Measurements from ENCODE around the gene GPR17. TPM values are rescaled to one million over a fixed set of nuclear protein-coding genes. Genes with fewer than 3 reads are reported as not detected.

The GPR17 gene
- total RNA-seq, 2 experiments from 2014 or later, result not detected

DNA sequence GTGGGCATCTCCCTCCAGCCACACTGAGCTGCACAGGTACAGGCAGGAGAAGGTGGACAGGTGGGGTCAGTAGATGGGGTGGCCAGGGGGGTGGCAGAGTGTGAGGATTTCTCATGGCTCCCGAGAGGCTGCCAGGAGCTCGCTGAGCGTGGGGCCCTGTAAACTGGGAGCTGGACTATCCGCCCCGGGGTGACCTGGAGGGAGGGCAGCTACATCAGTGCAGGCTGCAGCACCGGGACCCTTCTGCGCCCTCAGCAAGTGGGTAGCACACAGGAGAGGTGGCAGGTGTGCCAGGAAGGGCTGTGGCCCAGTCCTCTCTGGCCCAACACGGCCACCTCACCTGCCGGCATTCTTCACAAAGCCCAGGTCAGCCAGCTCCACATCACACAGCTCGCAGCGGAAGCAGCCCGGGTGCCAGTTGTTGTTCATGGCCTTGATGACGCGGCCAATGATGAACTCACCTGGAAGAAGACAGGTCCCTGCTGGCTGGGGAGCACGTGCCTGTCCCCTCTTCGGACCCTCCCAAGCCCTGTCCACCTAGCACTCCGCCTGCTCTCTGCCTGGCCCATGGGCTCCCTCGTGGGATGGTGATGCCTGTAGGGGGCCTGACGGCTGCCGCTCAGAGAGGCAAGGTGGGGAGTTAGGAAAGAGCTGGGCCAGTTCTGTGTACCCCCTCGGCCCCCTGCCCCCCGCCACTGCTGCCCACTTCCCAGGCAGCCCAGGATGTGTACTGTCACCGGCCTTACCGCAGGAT is 8.3 kb downstream of the GPR17 start:
- Mint-ChIP-seq H3K4me1 (peaks cover 5% of the 10 kb centered on the region), H3K4me3 (no peak overlapping the region), H3K36me3 (no peaks in the 10 kb centered on the region), H3K27me3 (no peaks in the 10 kb centered on the region), H3K27ac (no peak overlapping the region), H3K9me3 (no peaks in the 10 kb centered on the region)
- DNase-seq (no peak), ATAC-seq (ENCODE audit: low read depth) (no peak)
- POLR2A ChIA-PET, result no interaction called here

- DNase-seq, result no peak
- H3K9me3 Mint-ChIP-seq, result no peaks in the 10 kb centered on the region
- no peak overlapping the region for H3K27ac Mint-ChIP-seq
- no peaks in the 10 kb centered on the region for H3K36me3 Mint-ChIP-seq
- ATAC-seq (ENCODE audit: low read depth), result no peak
- POLR2A ChIA-PET, result no interaction called here
- peaks cover 1% of the 10 kb centered on the region for H3K4me1 Mint-ChIP-seq
- H3K27me3 Mint-ChIP-seq, result no peaks in the 10 kb centered on the region
- no peak overlapping the region for H3K4me3 Mint-ChIP-seq
Observed at GRCh38 chr2:127654838-127655175, 8.9 kb downstream of the GPR17 start.

- Mint-ChIP-seq H3K27ac (no peak overlapping the region), H3K36me3 (no peaks in the 10 kb centered on the region), H3K9me3 (no peaks in the 10 kb centered on the region), H3K27me3 (no peaks in the 10 kb centered on the region), H3K4me1 (no peaks in the 10 kb centered on the region), H3K4me3 (no peak overlapping the region)
- POLR2A ChIA-PET, result interaction anchor here (0.7 kb wide), 1 partner anchor 578 kb away, joined by 6 read pairs; no protein-coding TSS in a partner anchor
- ATAC-seq (ENCODE audit: low read depth) (no peak), DNase-seq (no peak)
Observed at GRCh38 chr2:127655209-127656073, 9.5 kb downstream of the GPR17 start.

GRCh38 chr2:127656569-127657231 is 10.7 kb downstream of the GPR17 start:
- no peak overlapping the region for H3K4me3 Mint-ChIP-seq
- POLR2A ChIA-PET, result no interaction called here
- no peaks in the 10 kb centered on the region for H3K9me3 Mint-ChIP-seq
- H3K36me3 Mint-ChIP-seq, result no peaks in the 10 kb centered on the region
- H3K27ac Mint-ChIP-seq, result no peak overlapping the region
- no peaks in the 10 kb centered on the region for H3K27me3 Mint-ChIP-seq
- DNase-seq, result no peak
- H3K4me1 Mint-ChIP-seq, result no peaks in the 10 kb centered on the region
- no peak for ATAC-seq (ENCODE audit: low read depth)

DNA sequence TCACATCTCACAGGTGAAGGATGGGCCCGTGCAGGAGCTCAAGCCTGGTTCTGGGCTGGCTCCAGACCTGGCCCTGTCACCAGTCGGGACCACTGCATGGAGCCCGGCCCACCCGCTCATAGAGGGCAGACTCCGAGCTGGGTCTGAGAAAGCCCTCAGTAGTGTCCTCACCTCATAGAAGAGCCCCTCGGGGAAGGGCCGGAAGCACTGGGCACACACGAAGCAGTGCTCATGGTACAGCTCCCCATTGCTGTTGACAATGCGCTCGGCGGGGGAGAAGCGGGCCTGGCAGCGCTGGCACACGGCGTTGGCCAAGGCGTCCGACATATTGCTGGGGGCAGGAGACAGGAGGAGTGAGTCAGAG is 11.3 kb downstream of the GPR17 start:
- POLR2A ChIA-PET, result no interaction called here
- Mint-ChIP-seq H3K27ac (no peak overlapping the region), H3K4me1 (no peaks in the 10 kb centered on the region), H3K4me3 (no peak overlapping the region), H3K36me3 (no peaks in the 10 kb centered on the region), H3K9me3 (no peaks in the 10 kb centered on the region), H3K27me3 (no peaks in the 10 kb centered on the region)
- ATAC-seq (ENCODE audit: low read depth) (no peak), DNase-seq (no peak)

GRCh38 chr2:127658146-127658545 is 12.2 kb downstream of the GPR17 start:
- no peak for ATAC-seq (ENCODE audit: low read depth)
- no peak overlapping the region for H3K4me3 Mint-ChIP-seq
- no peaks in the 10 kb centered on the region for H3K4me1 Mint-ChIP-seq
- H3K36me3 Mint-ChIP-seq, result no peaks in the 10 kb centered on the region
- peaks cover 4% of the 10 kb centered on the region for H3K27me3 Mint-ChIP-seq
- POLR2A ChIA-PET, result no interaction called here
- no peak overlapping the region for H3K27ac Mint-ChIP-seq
- no peak for DNase-seq
- no peaks in the 10 kb centered on the region for H3K9me3 Mint-ChIP-seq

GRCh38 chr2:127658641-127659407 is 12.9 kb downstream of the GPR17 start:
- ATAC-seq (ENCODE audit: low read depth) (no peak), DNase-seq (peak; percentile 21)
- Mint-ChIP-seq H3K4me1 (no peaks in the 10 kb centered on the region), H3K4me3 (no peak overlapping the region), H3K9me3 (no peaks in the 10 kb centered on the region), H3K27ac (no peak overlapping the region), H3K36me3 (no peaks in the 10 kb centered on the region), H3K27me3 (peaks cover 10% of the 10 kb centered on the region)
- POLR2A ChIA-PET, result interaction anchor here (0.6 kb wide), 1 partner anchor 39 kb away, joined by 3 read pairs; no protein-coding TSS in a partner anchor

DNA sequence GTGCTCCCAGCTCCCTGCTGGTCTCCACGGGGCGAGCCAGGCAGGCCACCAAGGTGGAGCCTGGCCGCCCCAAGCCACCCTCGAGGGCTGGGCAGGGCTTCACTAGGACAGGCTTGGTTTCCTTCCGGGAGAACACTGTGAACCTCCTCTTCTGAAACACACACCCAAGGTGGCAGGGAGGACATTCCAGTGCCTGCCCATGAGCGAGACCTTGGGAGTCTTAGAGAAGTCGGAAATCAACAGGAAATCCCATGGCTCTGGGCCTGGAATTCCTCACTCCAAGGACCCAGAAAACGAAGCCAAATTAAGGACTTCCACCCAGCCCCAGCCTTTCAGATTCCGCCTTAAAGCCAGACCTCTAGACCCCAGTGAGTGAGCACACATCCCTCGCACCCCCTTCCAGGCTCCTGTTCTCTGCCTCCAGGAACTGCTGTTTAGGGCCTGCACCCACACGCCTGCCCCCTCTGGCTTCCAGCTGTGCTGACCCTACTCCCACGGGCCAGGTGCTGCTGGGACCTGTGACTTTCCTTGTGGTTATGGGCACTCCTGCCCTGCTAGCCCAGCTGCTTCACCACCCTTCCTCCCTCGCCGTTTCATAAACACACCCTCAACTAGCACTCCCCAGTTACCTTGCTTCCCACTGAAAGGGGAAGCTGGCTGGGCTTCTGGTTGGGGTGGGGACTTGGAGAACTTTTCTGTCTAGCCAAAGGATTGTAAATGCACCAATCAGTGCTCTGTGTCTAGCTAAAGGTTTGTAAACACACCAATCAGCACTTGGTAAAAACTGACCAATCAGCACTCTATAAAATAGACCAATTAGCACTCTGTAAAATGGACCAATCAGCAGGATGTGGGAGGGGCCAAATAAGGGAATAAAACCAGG is 13.7 kb downstream of the GPR17 start:
- Mint-ChIP-seq H3K27me3 (peaks cover 14% of the 10 kb centered on the region), H3K9me3 (no peaks in the 10 kb centered on the region), H3K4me3 (no peak overlapping the region), H3K27ac (no peak overlapping the region), H3K4me1 (no peaks in the 10 kb centered on the region), H3K36me3 (no peaks in the 10 kb centered on the region)
- POLR2A ChIA-PET, result interaction anchor here (0.6 kb wide), 1 partner anchor 38 kb away, joined by 3 read pairs; no protein-coding TSS in a partner anchor
- ATAC-seq (ENCODE audit: low read depth), result no peak
- peak; percentile 19 for DNase-seq

- Mint-ChIP-seq H3K4me1 (no peaks in the 10 kb centered on the region), H3K27ac (no peak overlapping the region), H3K4me3 (no peak overlapping the region), H3K9me3 (no peaks in the 10 kb centered on the region), H3K36me3 (no peaks in the 10 kb centered on the region), H3K27me3 (peaks cover 20% of the 10 kb centered on the region)
- DNase-seq (no peak), ATAC-seq (ENCODE audit: low read depth) (no peak)
- POLR2A ChIA-PET, result no interaction called here
Observed at GRCh38 chr2:127660291-127660578, 14.3 kb downstream of the GPR17 start.

GRCh38 chr2:127661072-127661649 is 15.2 kb downstream of the GPR17 start:
- DNase-seq, result no peak
- H3K4me1 Mint-ChIP-seq, result no peaks in the 10 kb centered on the region
- peaks cover 29% of the 10 kb centered on the region for H3K27me3 Mint-ChIP-seq
- H3K36me3 Mint-ChIP-seq, result no peaks in the 10 kb centered on the region
- no peak for ATAC-seq (ENCODE audit: low read depth)
- POLR2A ChIA-PET, result no interaction called here
- no peak overlapping the region for H3K27ac Mint-ChIP-seq
- H3K9me3 Mint-ChIP-seq, result no peaks in the 10 kb centered on the region
- H3K4me3 Mint-ChIP-seq, result no peak overlapping the region

GRCh38 chr2:127661949-127662510 is 16.1 kb downstream of the GPR17 start:
- no peak for ATAC-seq (ENCODE audit: low read depth)
- no peak for DNase-seq
- POLR2A ChIA-PET, result no interaction called here
- Mint-ChIP-seq H3K36me3 (no peaks in the 10 kb centered on the region), H3K27me3 (peaks cover 37% of the 10 kb centered on the region), H3K27ac (no peak overlapping the region), H3K9me3 (no peaks in the 10 kb centered on the region), H3K4me1 (no peaks in the 10 kb centered on the region), H3K4me3 (no peak overlapping the region)

DNA sequence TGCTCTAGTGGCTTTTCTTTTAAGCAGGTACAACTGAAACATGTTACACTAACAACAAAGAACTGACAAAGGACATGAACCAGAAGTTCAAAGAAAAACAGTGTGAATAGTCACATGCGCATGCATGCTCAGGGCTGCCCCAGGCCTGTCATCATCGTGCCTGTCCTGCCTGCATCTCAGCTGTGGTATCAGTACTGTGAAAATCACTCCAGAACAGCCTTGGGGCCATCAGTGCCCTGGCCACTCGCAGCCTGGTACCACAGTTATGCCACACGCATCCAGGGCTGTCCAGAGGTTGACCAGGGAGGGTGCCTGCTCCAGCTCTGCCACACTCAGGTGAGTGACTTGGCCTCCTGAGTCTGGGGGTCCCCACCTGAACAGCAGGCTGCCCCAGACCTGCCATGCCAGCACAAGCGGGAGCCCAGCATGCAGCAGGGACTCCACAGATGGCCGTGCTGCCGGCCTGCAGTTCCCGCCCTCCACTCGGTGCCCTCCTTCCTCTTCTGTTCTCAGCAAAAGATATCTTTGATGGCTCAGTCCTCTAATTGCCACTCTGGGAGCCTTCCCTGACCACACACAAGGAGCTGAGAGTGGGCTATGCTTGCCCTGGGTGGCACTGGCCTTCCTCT is 17.1 kb downstream of the GPR17 start:
- H3K36me3 Mint-ChIP-seq, result no peaks in the 10 kb centered on the region
- no peaks in the 10 kb centered on the region for H3K4me1 Mint-ChIP-seq
- DNase-seq, result no peak
- no peaks in the 10 kb centered on the region for H3K9me3 Mint-ChIP-seq
- peaks cover 45% of the 10 kb centered on the region for H3K27me3 Mint-ChIP-seq
- H3K27ac Mint-ChIP-seq, result no peak overlapping the region
- POLR2A ChIA-PET, result no interaction called here
- H3K4me3 Mint-ChIP-seq, result no peak overlapping the region
- ATAC-seq (ENCODE audit: low read depth), result no peak

Data from activated naive CD8-positive, alpha-beta T cell treated with anti-CD3 and anti-CD28 coated beads, Interleukin-2, amount 10 ng/mL, durations not matched to agents 7 days and 5 days (primary cell).